ENCODE measurements around the gene OPN3. TPM values are rescaled to one million over a fixed set of nuclear protein-coding genes. Genes with fewer than 3 reads are reported as not detected.

The OPN3 gene
- total and polyA plus RNA-seq, 2 donors (not counting 3 experiments of a cell fraction or from before 2014, with no cell fraction given) = 16.1 to 23.9 TPM

DNA sequence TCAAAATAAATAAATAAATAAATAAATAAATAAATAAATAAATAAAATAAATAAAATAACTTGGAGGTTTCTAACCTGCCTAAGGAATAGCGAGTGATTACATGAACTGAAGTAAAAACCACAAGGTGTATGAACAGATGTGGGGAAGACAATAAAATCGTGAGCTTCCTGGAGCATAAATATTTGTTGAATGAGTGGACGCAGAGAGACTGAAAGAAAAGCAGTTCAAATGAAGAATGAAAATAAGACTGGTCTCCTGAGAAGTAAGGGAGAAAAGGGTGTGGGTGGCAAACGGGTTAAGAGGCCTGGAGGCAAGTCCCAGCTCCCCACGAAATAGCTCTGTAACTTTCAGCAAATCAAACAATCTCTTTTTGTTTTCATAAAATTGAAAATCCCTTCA is 33.6 kb downstream of the OPN3 start:
- BruUV-seq (replicated peaks) = no TSS peak
- TF ChIP-seq POLR2A (IDR thresholded peaks at IDR 0.05; ENCODE audit: low read depth, low read length) (no peak), POLR2AphosphoS5 (IDR thresholded peaks at IDR 0.05; ENCODE audit: insufficient read depth, low read depth, low read length) (no peak), FOS (IDR thresholded peaks at IDR 0.05; ENCODE audit: borderline replicate concordance, insufficient read depth, low read length) (no peak), MYC (IDR thresholded peaks at IDR 0.05; ENCODE audit: low read depth, low read length) (no peak), EZH2 (IDR thresholded peaks at IDR 0.05; ENCODE audit: borderline replicate concordance, low read depth, low read length, severe bottlenecking) (no peak), GATA2 (IDR thresholded peaks at IDR 0.05; ENCODE audit: insufficient read depth, insufficient read length, low read depth, low read length) (no peak), JUN (IDR thresholded peaks at IDR 0.05; ENCODE audit: borderline replicate concordance, insufficient read depth, insufficient read length, low read depth) (no peak), CTCF (IDR thresholded peaks at IDR 0.05; ENCODE audit: extremely low read depth in 1 of 2, insufficient read depth in 1 of 2, low read depth in 1 of 2, low read length in 2 of 2) (no peak), MAX (IDR thresholded peaks at IDR 0.05; ENCODE audit: insufficient read depth, insufficient read length) (no peak)
- no peaks in the 10 kb centered on the region for H3K9me1 ChIP-seq (replicated peaks; ENCODE audit: control insufficient read depth, extremely low read depth, insufficient read depth, low read length)
- H2AFZ ChIP-seq (ENCODE audit: low read depth, low read length) = no peak overlapping the region
- H3K27ac ChIP-seq (ENCODE audit: insufficient read depth, low read depth, low read length) = no peak overlapping the region
- FAIRE-seq (no peak), DNase-seq (ENCODE audit: low read depth, low spot score) (no peak)
- H3K4me1 ChIP-seq (ENCODE audit: control insufficient read depth, extremely low read depth, insufficient read depth, low read length) = peaks cover 30% of the 10 kb centered on the region
- H3K9me3 ChIP-seq (replicated peaks; ENCODE audit: control insufficient read depth, insufficient read depth, low read length) = no peaks in the 10 kb centered on the region
- H4K20me1 ChIP-seq (replicated peaks; ENCODE audit: control insufficient read depth, extremely low read depth, insufficient read depth, low read length) = no peaks in the 10 kb centered on the region
- H3K9ac ChIP-seq (replicated peaks; ENCODE audit: extremely low read depth, insufficient read depth, low read length) = no peak overlapping the region
- no peaks in the 10 kb centered on the region for H3K27me3 ChIP-seq (ENCODE audit: control insufficient read depth in 2 of 2, insufficient read depth in 2 of 2, low read length in 2 of 2)
- no peaks in the 10 kb centered on the region for H3K36me3 ChIP-seq (ENCODE audit: control insufficient read depth in 2 of 2, extremely low read depth in 1 of 2, insufficient read depth in 2 of 2, low read length in 2 of 2)
- ChIA-PET POLR2A (no interaction called here), CTCF (interaction anchor here (1.1 to 1.6 kb wide), 3 partner anchors 11 to 34 kb away, joined by 3 to 4 read pairs (median 3); partner anchors contain the start of genes CHML and OPN3)
- H3K4me2 ChIP-seq (ENCODE audit: insufficient read depth, low read length) = no peak overlapping the region
- no peaks in the 10 kb centered on the region for H3K79me2 ChIP-seq (ENCODE audit: control insufficient read depth, insufficient read depth, low read length)
- dilution Hi-C loops (cut with MboI; ENCODE audit: extremely low pct_ligation_motif_present, low sequenced_read_pairs) (no loop called here), intact Hi-C loops (cut with micrococcal nuclease) (no loop called here)
- no peak overlapping the region for H3K4me3 ChIP-seq (replicated peaks in 1 of 3; ENCODE audit: insufficient read depth in 1 of 3, low read depth in 1 of 3, low read length in 3 of 3)
